ENCODE results near the gene UGT1A3.

UGT1A3 gene

GRCh38 chr2:233818639-233819621, 90.1 kb downstream of the UGT1A3 start:
- DNase-seq (ENCODE audit: extremely low spot score) = no peak
- TF ChIP-seq, protein P1, sequence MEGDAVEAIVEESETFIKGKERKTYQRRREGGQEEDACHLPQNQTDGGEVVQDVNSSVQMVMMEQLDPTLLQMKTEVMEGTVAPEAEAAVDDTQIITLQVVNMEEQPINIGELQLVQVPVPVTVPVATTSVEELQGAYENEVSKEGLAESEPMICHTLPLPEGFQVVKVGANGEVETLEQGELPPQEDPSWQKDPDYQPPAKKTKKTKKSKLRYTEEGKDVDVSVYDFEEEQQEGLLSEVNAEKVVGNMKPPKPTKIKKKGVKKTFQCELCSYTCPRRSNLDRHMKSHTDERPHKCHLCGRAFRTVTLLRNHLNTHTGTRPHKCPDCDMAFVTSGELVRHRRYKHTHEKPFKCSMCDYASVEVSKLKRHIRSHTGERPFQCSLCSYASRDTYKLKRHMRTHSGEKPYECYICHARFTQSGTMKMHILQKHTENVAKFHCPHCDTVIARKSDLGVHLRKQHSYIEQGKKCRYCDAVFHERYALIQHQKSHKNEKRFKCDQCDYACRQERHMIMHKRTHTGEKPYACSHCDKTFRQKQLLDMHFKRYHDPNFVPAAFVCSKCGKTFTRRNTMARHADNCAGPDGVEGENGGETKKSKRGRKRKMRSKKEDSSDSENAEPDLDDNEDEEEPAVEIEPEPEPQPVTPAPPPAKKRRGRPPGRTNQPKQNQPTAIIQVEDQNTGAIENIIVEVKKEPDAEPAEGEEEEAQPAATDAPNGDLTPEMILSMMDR (IDR thresholded peaks at IDR 0.05; ENCODE audit: control extremely low read depth, extremely low read depth, low read depth, missing control alignments) = no peak
- POLR2A ChIA-PET = no interaction called here
- CTCF ChIA-PET = interaction anchor here (1.1 to 1.6 kb wide), 2 partner anchors 29 to 38 kb away, joined by 3 read pairs; no protein-coding TSS in a partner anchor

GRCh38 chr2:233819884-233820773, 91.3 kb downstream of the UGT1A3 start:
- TF ChIP-seq, protein P1 (IDR thresholded peaks at IDR 0.05; ENCODE audit: control extremely low read depth, extremely low read depth, low read depth, missing control alignments) = no peak
- POLR2A ChIA-PET = no interaction called here
- CTCF ChIA-PET = interaction anchor here (1.6 kb wide), 1 partner anchor 30 kb away, joined by 3 read pairs; no protein-coding TSS in a partner anchor
- DNase-seq (ENCODE audit: extremely low spot score) = no peak

- no peak for DNase-seq (ENCODE audit: extremely low spot score)
Measured at GRCh38 chr2:233820774-233821105, 91.9 kb downstream of the UGT1A3 start.

DNA sequence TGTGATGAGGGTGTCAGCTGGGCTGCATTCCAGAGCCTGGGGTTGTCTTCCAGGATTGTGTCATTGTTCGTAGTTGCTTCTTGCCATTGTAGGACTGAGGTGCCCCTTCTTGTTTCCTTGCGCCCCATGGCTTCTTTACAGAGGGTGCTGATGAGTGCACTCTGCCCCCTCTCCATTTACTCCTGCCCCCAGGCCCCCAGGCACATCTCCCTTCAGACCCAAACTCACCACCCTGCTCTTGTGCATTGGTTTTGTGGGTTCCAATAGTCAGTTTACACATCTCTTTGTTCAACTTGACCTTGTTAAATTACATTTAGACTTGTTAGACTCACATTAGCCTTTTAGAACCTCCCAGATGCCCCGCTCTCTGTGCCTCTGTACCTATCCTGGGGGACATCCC, 92.4 kb downstream of the UGT1A3 start:
- ChIA-PET POLR2A (no interaction called here), CTCF (no interaction called here)
- DNase-seq (ENCODE audit: extremely low spot score) = no peak
- TF ChIP-seq, protein P1 (IDR thresholded peaks at IDR 0.05; ENCODE audit: control extremely low read depth, extremely low read depth, low read depth, missing control alignments) = no peak

More at GRCh38 chr2:233820774-233821105, 91.9 kb downstream of the UGT1A3 start:
- TF ChIP-seq, protein P1 (IDR thresholded peaks at IDR 0.05; ENCODE audit: control extremely low read depth, extremely low read depth, low read depth, missing control alignments) = no peak
- ChIA-PET CTCF (interaction anchor here (1.6 kb wide), 1 partner anchor 31 kb away, joined by 3 read pairs; no protein-coding TSS in a partner anchor), POLR2A (no interaction called here)

DNA sequence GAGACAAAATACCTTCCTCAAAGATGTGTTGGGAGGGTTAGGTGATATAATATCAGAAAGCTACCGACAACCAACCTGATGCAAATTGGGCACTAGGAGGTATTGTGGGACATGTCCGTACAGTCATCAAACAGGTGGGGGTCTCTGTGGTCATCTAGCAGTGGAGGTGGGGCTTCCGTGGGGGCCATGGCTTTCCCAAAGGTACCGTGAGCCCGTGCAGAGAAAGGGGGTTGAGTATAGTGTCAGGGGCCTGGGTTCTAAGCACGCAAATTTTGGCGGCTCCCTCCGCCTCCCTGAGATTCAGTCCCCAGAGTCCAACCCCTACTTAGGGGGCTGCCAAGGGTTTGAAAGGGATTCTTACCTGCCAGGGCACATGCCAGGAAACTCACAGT, 92.9 kb downstream of the UGT1A3 start:
- ChIA-PET CTCF (no interaction called here), POLR2A (no interaction called here)
- no peak for DNase-seq (ENCODE audit: extremely low spot score)
- TF ChIP-seq, protein P1 (IDR thresholded peaks at IDR 0.05; ENCODE audit: control extremely low read depth, extremely low read depth, low read depth, missing control alignments) = no peak

DNA sequence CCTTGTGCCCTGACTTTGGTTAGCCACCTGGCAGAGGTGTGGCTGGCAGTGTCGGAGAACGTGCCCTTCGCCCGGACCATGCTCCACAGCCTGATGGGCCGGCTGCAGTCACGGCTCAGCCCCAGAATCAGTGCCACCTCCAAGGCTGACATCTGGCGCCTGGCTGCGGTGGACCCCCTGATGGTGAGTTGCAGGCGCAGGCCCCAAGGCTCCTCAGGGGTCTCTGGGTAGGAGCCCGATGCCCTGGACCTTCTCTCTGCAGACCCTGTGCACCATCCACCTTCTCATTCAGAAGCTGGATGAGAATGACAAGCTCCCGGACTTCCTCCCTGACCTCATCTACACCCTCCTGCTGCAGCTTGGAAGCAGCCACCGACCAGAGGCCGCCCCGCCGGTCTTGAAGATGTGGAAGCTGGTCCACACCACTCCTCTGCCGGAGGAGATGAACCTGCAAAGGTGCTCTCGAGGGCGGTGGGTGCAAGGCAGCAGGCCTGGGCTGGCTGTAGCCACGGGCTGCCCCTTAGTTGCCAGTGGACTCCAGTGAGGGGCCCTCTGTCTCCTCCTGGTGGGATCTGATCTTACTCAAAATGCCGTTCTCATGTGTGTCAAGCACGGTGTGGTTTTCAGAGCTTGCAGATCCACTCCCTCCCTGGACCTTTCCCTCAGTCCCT, 93.4 kb downstream of the UGT1A3 start:
- POLR2A ChIA-PET = interaction anchor here (0.5 to 0.6 kb wide), 2 partner anchors 421 to 1308 kb away, joined by 3 read pairs; no protein-coding TSS in a partner anchor
- CTCF ChIA-PET = no interaction called here
- no peak for DNase-seq (ENCODE audit: extremely low spot score)
- TF ChIP-seq, protein P1 (IDR thresholded peaks at IDR 0.05; ENCODE audit: control extremely low read depth, extremely low read depth, low read depth, missing control alignments) = no peak
